GM12878 (cell line): Measurements from ENCODE around the gene HSD17B11. TPM values are rescaled to one million over a fixed set of nuclear protein-coding genes. Genes with fewer than 3 reads are reported as not detected.

ENCODE experiments used
- ATAC-seq: fragments of 200-7000 bp; cut with Tn5 transposase; 3 replicates; pipeline ENCODE4 v1.9.1; 2020; ENCODE audit warnings: mild to moderate bottlenecking, moderate library complexity
- BruUV-seq: library from RNA; stranded (reverse); fragments of 400-500 nt; replicated peaks from 2 replicates; lab custom pipeline; 2021; lab: Mats Ljungman, UMichigan
- CTCF ChIA-PET: fragments of 300-600 bp; sonication (Branson Sonifier 250); formaldehyde crosslinking; extraction: SDS; loops from one replicate; lab custom pipeline; 2021; ENCODE audit warnings: inconsistent platforms; lab: Yijun Ruan, JAX
- POLR2A ChIA-PET: fragments of 350-600 bp; formaldehyde crosslinking; extraction: SDS; loops from one replicate; lab custom pipeline; 2021; ENCODE audit warnings: inconsistent platforms; lab: Charles Lee
- RAD21 ChIA-PET: fragments of 300-600 bp; sonication (Branson Sonifier 250); formaldehyde crosslinking; loops from one replicate; lab custom pipeline; 2023; ENCODE audit warnings: antibody characterized with exemption; ENCODE audit not compliant: unreplicated experiment; lab: Charles Lee
- SMC1A ChIA-PET: fragments of 300-600 bp; sonication (Branson Sonifier 250); formaldehyde crosslinking; loops from one replicate; lab custom pipeline; 2023; ENCODE audit not compliant: unreplicated experiment, uncharacterized antibody; lab: Charles Lee
- DNase-seq: peaks from one replicate; pipeline ENCODE4 v3.0.0-alpha.2; 2011; ENCODE audit warnings: low read depth, low spot score
- FAIRE-seq: peaks from 3 replicates; lab custom pipeline; 2011; peaks lifted over from hg19 to GRCh38; lab: Jason Lieb, UNC
- H2AFZ ChIP-seq: 2 replicates; pipeline ENCODE4 v1.6.0; 2011; ENCODE audit warnings: low read depth, low read length, control low read depth; ENCODE audit not compliant: control insufficient read depth
- H3K27ac ChIP-seq: 2 replicates; pipeline ENCODE4 v1.5.1; 2011; ENCODE audit warnings: control low read depth; ENCODE audit not compliant: control insufficient read depth, insufficient read depth
- H3K27me3 ChIP-seq, 2 experiments: replicated peaks in 1 of 2; 2 replicates each; pipeline versions ENCODE4 v1.6.0 to v1.6.1; 2011; ENCODE audit warnings: low read length in 1 of 2; ENCODE audit not compliant: control insufficient read depth in 2 of 2, insufficient read depth in 2 of 2
- H3K36me3 ChIP-seq, 2 experiments: 2 replicates each; pipeline ENCODE4 v1.5.1; 2011; ENCODE audit warnings: low read length in 1 of 2; ENCODE audit not compliant: control insufficient read depth in 2 of 2, insufficient read depth in 2 of 2
- H3K4me1 ChIP-seq: 2 replicates; pipeline ENCODE4 v1.6.1; 2011; ENCODE audit warnings: mild to moderate bottlenecking, low read length, moderate library complexity, mixed read lengths; ENCODE audit not compliant: control insufficient read depth, insufficient read depth
- H3K4me2 ChIP-seq: 2 replicates; pipeline ENCODE4 v1.6.0; 2011; ENCODE audit warnings: control low read depth; ENCODE audit not compliant: control insufficient read depth, insufficient read depth
- H3K4me3 ChIP-seq: fragments of 200-600 bp; sonication (generic); 2 replicates; pipeline ENCODE4 v1.5.1; 2016
- H3K79me2 ChIP-seq: 2 replicates; pipeline ENCODE4 v1.6.0; 2011; ENCODE audit warnings: low read length; ENCODE audit not compliant: control insufficient read depth, insufficient read depth
- H3K9ac ChIP-seq: 2 replicates; pipeline ENCODE4 v1.8.0; 2011; ENCODE audit warnings: low read length, control low read depth, mixed read lengths; ENCODE audit not compliant: control insufficient read depth, insufficient read depth
- H3K9me3 ChIP-seq: replicated peaks from 3 replicates; pipeline ENCODE4 v1.5.1; 2011; ENCODE audit warnings: mild to moderate bottlenecking, low read length; ENCODE audit not compliant: control insufficient read depth, insufficient read depth
- H4K20me1 ChIP-seq: 2 replicates; pipeline ENCODE4 v1.6.0; 2011; ENCODE audit not compliant: control insufficient read depth, insufficient read depth
- FOS ChIP-seq: IDR thresholded peaks from 3 replicates; pipeline ENCODE4 v1.6.1; 2011; ENCODE audit warnings: borderline replicate concordance; ENCODE audit not compliant: insufficient read length; ENCODE audit errors: extremely low read depth
- HDAC2 ChIP-seq: fragments of 200-600 bp; sonication (generic); IDR thresholded peaks from 2 replicates; pipeline ENCODE4 v1.6.1; 2017
- RB1 ChIP-seq: fragments of 450-650 bp; formaldehyde crosslinking; IDR thresholded peaks from 2 replicates; pipeline ENCODE4 v1.6.1; 2017; ENCODE audit warnings: mild to moderate bottlenecking, borderline replicate concordance
- RFX5 ChIP-seq: IDR thresholded peaks from 2 replicates; pipeline ENCODE4 v1.6.1; 2011; ENCODE audit warnings: low read depth, low read length, improper control_type of control experiment
- STAT1 ChIP-seq: fragments of 450-650 bp; conservative IDR thresholded peaks from 2 replicates; pipeline ENCODE4 v1.6.1; 2014; ENCODE audit warnings: antibody characterized with exemption, mild to moderate bottlenecking
- WGBS: methylation state at CpG from one replicate; pipeline ENCODE4 v1.1.6; 2016; ENCODE audit warnings: low lambda C conversion rate; ENCODE audit not compliant: insufficient replicate concordance, insufficient coverage; ENCODE audit errors: missing lambda C conversion rate; 5-methylcytosine and 5-hydroxymethylcytosine counted together
- in situ Hi-C: fragments of 300-500 bp; cut with MboI; formaldehyde crosslinking; loops from 9 replicates; pipeline ENCODE4 v1.14.3; 2018; ENCODE audit warnings: mixed read lengths
- intact Hi-C: fragments of 100-400 bp; cut with micrococcal nuclease; formaldehyde crosslinking; loops from one replicate; pipeline ENCODE4 v1.14.2; 2022; ENCODE audit not compliant: unreplicated experiment
- polyA plus RNA-seq, 11 experiments: library from polyadenylated mRNA; depleted of rRNA in 4 of 11; unstranded in 6 of 11; stranded (reverse) in 5 of 11; fragments of >200 nt; fragmentation: Nextera tagmentation in 4 of 11; fragmentation: Illumina TruSeq in 1 of 11; extraction: Ambion mirVana in 4 of 11; extraction: Trizol in 1 of 11; gene quantifications; 1 replicate in 1 of 11; 2 replicates in 10 of 11; pipeline versions ENCODE4 v1.2.1 to v1.2.3, GENCODE V29; 2011 to 2016; ENCODE audit warnings: inconsistent platforms in 2 of 11, missing spikeins in 2 of 11, low read depth in 1 of 11
- total RNA-seq, 4 experiments: library from RNA; depleted of rRNA in 3 of 4; stranded (reverse); fragments of >200 nt in 3 of 4; fragmentation: Illumina TruSeq in 1 of 4; extraction: Trizol in 1 of 4; gene quantifications; 2 replicates each; pipeline versions ENCODE4 v1.2.1 to v1.2.3, GENCODE V29; 2013 to 2021
- TF ChIP-seq, protein P1 (sequence below): fragments of 450-650 bp; IDR thresholded peaks from 2 replicates; pipeline ENCODE4 v1.6.1; 2017; ENCODE audit warnings: low read depth, mild to moderate bottlenecking, moderate library complexity
- TF ChIP-seq, protein P2 (sequence below): IDR thresholded peaks from 2 replicates; pipeline ENCODE4 v1.6.1; 2012; ENCODE audit warnings: mild to moderate bottlenecking, low read depth, low read length

HSD17B11 gene
- total and polyA plus RNA-seq, 10 of the 15 experiments (the other 5 are each of a cell fraction or from before 2014, with no cell fraction given) = 10.3 to 29.5 (median 17.7) TPM

DNA sequence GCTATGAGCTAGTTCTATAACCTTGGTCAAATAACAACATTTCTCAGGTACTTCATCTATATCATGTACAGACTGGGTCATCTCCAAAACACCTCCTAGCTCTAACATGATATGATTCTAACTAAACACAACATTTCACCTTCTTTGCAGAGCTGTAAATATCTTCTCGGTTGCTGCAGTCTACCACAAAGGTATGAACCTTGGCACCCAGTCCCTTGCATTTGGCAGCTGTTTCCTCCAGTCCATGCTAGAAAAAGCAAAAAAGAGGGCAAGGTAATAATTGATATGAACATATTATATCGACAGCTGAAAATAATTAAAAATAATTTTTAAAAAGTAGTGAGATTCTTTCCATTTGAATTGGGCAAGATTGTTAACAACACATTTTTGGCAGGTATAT, 8.9 kb downstream of the HSD17B11 start:
- ChIA-PET RAD21 (interaction anchor here (0.7 to 2.0 kb wide), 5 partner anchors 9 to 65 kb away, joined by 3 to 8 read pairs (median 5); partner anchors contain the start of gene HSD17B11), CTCF (interaction anchor here (0.6 to 1.6 kb wide), 8 partner anchors 9 to 837 kb away, joined by 3 to 8 read pairs (median 4); partner anchors contain the start of gene HSD17B11), POLR2A (interaction anchor here (0.6 to 2.0 kb wide), 3 partner anchors 9 to 430 kb away, joined by 3 to 13 read pairs (median 4); partner anchors contain the start of genes HSD17B11 and NUDT9), SMC1A (interaction anchor here (0.6 to 1.7 kb wide), 6 partner anchors 8 to 328 kb away, joined by 3 to 6 read pairs (median 4); partner anchors contain the start of gene HSD17B11)
- H3K9ac ChIP-seq = no peak overlapping the region
- intact Hi-C loops = no loop called here
- no peak overlapping the region for H3K27ac ChIP-seq
- in situ Hi-C loops = no loop called here
- DNase-seq (no peak), FAIRE-seq (no peak), ATAC-seq (no peak)
- TF ChIP-seq FOS = no peak
- no peak for TF ChIP-seq STAT1
- TF ChIP-seq, protein P1, sequence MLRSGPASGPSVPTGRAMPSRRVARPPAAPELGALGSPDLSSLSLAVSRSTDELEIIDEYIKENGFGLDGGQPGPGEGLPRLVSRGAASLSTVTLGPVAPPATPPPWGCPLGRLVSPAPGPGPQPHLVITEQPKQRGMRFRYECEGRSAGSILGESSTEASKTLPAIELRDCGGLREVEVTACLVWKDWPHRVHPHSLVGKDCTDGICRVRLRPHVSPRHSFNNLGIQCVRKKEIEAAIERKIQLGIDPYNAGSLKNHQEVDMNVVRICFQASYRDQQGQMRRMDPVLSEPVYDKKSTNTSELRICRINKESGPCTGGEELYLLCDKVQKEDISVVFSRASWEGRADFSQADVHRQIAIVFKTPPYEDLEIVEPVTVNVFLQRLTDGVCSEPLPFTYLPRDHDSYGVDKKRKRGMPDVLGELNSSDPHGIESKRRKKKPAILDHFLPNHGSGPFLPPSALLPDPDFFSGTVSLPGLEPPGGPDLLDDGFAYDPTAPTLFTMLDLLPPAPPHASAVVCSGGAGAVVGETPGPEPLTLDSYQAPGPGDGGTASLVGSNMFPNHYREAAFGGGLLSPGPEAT = no peak
- TF ChIP-seq, protein P2, sequence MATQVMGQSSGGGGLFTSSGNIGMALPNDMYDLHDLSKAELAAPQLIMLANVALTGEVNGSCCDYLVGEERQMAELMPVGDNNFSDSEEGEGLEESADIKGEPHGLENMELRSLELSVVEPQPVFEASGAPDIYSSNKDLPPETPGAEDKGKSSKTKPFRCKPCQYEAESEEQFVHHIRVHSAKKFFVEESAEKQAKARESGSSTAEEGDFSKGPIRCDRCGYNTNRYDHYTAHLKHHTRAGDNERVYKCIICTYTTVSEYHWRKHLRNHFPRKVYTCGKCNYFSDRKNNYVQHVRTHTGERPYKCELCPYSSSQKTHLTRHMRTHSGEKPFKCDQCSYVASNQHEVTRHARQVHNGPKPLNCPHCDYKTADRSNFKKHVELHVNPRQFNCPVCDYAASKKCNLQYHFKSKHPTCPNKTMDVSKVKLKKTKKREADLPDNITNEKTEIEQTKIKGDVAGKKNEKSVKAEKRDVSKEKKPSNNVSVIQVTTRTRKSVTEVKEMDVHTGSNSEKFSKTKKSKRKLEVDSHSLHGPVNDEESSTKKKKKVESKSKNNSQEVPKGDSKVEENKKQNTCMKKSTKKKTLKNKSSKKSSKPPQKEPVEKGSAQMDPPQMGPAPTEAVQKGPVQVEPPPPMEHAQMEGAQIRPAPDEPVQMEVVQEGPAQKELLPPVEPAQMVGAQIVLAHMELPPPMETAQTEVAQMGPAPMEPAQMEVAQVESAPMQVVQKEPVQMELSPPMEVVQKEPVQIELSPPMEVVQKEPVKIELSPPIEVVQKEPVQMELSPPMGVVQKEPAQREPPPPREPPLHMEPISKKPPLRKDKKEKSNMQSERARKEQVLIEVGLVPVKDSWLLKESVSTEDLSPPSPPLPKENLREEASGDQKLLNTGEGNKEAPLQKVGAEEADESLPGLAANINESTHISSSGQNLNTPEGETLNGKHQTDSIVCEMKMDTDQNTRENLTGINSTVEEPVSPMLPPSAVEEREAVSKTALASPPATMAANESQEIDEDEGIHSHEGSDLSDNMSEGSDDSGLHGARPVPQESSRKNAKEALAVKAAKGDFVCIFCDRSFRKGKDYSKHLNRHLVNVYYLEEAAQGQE = no peak
- TF ChIP-seq RFX5 = no peak
- no peak for TF ChIP-seq HDAC2
- no peak for TF ChIP-seq RB1
- peaks cover 3% of the 10 kb centered on the region; the same call in 1 of the 2 replicates for H3K79me2 ChIP-seq
- no peaks in the 10 kb centered on the region for H4K20me1 ChIP-seq
- 100% methylated on average over 2 of the region's 2 CpGs for WGBS
- no peak overlapping the region for H3K4me2 ChIP-seq
- no peaks in the 10 kb centered on the region; a peak in 1 of 4 replicates for H3K36me3 ChIP-seq
- H3K27me3 ChIP-seq = no peaks in the 10 kb centered on the region
- no peaks in the 10 kb centered on the region for H3K4me1 ChIP-seq
- H3K9me3 ChIP-seq = no peaks in the 10 kb centered on the region
- H2AFZ ChIP-seq = no peak overlapping the region
- no peak overlapping the region for H3K4me3 ChIP-seq
- no TSS peak for BruUV-seq
